ENCODE measurements around the gene TRMT44.

The TRMT44 gene

GRCh38 chr4:8467016-8467415 lies 26.4 kb downstream of the TRMT44 start:
- Mint-ChIP-seq H3K4me1 (no peaks in the 10 kb centered on the region), H3K9me3 (no peaks in the 10 kb centered on the region), H3K27me3 (no peaks in the 10 kb centered on the region), H3K4me3 (no peak overlapping the region), H3K27ac (peak overlapping the region in 1 of 2 donors; percentile 34)
- no peak for ATAC-seq
- no peak for DNase-seq

DNA sequence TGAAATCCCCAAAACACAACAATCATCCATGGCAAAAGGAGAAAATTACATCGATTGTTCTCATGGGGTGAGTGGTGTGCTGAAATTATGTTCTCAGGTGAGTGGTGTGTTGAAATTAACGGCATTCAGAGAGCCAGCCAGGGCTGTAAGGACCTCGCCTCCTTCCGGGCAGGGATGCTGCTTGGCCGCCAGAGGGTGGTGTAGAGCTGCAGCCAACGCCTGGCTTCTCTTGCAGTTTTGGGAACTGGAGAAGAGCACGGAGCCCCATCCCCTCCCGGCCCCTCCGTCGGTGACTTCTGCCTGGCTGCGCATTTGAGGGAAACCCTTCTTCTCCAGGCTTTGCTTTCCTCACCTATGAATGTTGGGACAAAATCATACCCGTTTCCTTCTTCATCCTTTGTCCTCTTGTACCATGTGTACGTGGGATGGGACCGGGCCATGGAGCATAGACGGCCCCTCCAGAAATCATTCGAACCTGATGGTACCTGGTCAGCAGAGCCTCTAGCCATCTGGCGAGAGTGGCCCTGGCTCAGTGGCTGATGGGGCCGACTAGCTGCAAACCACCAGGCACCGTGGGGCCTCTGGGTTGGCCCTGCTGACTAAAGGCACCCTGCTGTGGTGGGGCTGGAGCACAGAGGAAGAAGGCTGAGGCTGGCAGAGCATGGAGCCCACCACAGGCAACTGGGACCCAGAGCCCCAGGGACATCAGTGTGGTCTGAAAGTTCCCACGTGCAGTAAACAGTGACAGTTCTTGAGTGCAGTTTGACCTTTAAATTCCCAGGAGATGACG lies 28.4 kb downstream of the TRMT44 start:
- Mint-ChIP-seq H3K27me3 (no peaks in the 10 kb centered on the region), H3K27ac (no peak overlapping the region), H3K9me3 (no peaks in the 10 kb centered on the region), H3K4me1 (no peaks in the 10 kb centered on the region), H3K4me3 (no peak overlapping the region)
- ATAC-seq (peak; percentile 73), DNase-seq (peak; percentile 37 to 40)

- Mint-ChIP-seq H3K4me3 (no peak overlapping the region), H3K4me1 (no peaks in the 10 kb centered on the region), H3K27me3 (no peaks in the 10 kb centered on the region), H3K27ac (no peak overlapping the region), H3K9me3 (no peaks in the 10 kb centered on the region)
- no peak for ATAC-seq
- no peak for DNase-seq
These were observed 29.0 kb downstream of the TRMT44 start for GRCh38 chr4:8469550-8469949.

DNA sequence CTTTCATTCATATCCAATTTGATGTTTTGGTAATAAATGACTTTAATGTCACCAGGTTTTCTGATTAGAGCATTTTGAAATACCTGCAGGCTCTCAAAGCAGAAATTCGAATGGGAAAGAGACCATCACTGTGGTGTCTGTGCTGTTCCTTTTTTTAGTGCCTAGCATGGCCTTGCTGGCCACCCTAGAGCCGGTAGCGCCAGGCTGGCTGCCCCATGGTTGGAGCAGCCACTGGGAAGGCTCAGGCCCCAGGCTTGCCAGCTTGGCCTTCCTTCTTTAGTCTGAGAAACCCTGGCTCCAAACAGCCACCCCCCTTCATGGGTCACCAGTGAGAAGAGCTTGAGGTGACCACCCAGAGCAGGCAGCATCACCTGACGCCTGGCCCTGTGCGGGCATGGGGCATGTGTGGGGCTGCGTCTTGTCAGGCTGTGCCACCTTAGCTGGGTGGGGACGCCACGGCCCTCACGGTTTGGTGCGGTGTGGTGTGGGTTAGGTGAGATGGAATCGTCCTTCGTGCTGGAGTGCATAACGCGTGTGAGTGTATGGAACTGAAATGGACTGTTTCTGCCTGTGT lies 30.0 kb downstream of the TRMT44 start:
- no peaks in the 10 kb centered on the region for H3K4me1 Mint-ChIP-seq
- no peak for ATAC-seq

GRCh38 chr4:8471211-8471875 lies 30.8 kb downstream of the TRMT44 start:
- no peaks in the 10 kb centered on the region for H3K9me3 Mint-ChIP-seq
- no peak for ATAC-seq
- H3K4me1 Mint-ChIP-seq: no peaks in the 10 kb centered on the region
- DNase-seq: no peak
- no peak overlapping the region for H3K27ac Mint-ChIP-seq
- H3K4me3 Mint-ChIP-seq: no peak overlapping the region
- H3K27me3 Mint-ChIP-seq: no peaks in the 10 kb centered on the region

More for the DNA sequence above, 30.0 kb downstream of the TRMT44 start:
- Mint-ChIP-seq H3K27me3 (no peaks in the 10 kb centered on the region), H3K4me3 (no peak overlapping the region), H3K9me3 (no peaks in the 10 kb centered on the region), H3K27ac (no peak overlapping the region)
- no peak for DNase-seq

GRCh38 chr4:8472158-8472688 lies 31.6 kb downstream of the TRMT44 start:
- Mint-ChIP-seq H3K4me1 (no peaks in the 10 kb centered on the region), H3K4me3 (no peak overlapping the region), H3K27me3 (no peaks in the 10 kb centered on the region), H3K9me3 (no peaks in the 10 kb centered on the region), H3K27ac (peak overlapping the region; percentile 33 to 73)
- no peak for DNase-seq
- ATAC-seq: no peak

- no peaks in the 10 kb centered on the region for H3K27me3 Mint-ChIP-seq
These were observed 32.2 kb downstream of the TRMT44 start for GRCh38 chr4:8472689-8473197.

GRCh38 chr4:8473198-8473919 lies 32.8 kb downstream of the TRMT44 start:
- DNase-seq (no peak), ATAC-seq (no peak)
- H3K4me3 Mint-ChIP-seq: no peak overlapping the region
- H3K9me3 Mint-ChIP-seq: no peaks in the 10 kb centered on the region
- peaks cover 2% of the 10 kb centered on the region for H3K4me1 Mint-ChIP-seq
- H3K27me3 Mint-ChIP-seq: no peaks in the 10 kb centered on the region
- H3K27ac Mint-ChIP-seq: peak overlapping the region in 1 of 2 donors; percentile 54

More at GRCh38 chr4:8472689-8473197, 32.2 kb downstream of the TRMT44 start:
- Mint-ChIP-seq H3K27ac (no peak overlapping the region), H3K4me1 (no peaks in the 10 kb centered on the region), H3K4me3 (no peak overlapping the region), H3K9me3 (no peaks in the 10 kb centered on the region)
- ATAC-seq (no peak), DNase-seq (no peak)

GRCh38 chr4:8473920-8474590 lies 33.5 kb downstream of the TRMT44 start:
- Mint-ChIP-seq H3K27me3 (no peaks in the 10 kb centered on the region), H3K27ac (peak overlapping the region in 1 of 2 donors; percentile 54), H3K4me3 (no peak overlapping the region), H3K9me3 (no peaks in the 10 kb centered on the region), H3K4me1 (peaks cover 9% of the 10 kb centered on the region)
- DNase-seq: no peak
- ATAC-seq: no peak

- H3K4me3 Mint-ChIP-seq: no peak overlapping the region
- H3K27me3 Mint-ChIP-seq: no peaks in the 10 kb centered on the region
- no peaks in the 10 kb centered on the region for H3K9me3 Mint-ChIP-seq
- DNase-seq: no peak
- ATAC-seq: no peak
- H3K4me1 Mint-ChIP-seq: peaks cover 13% of the 10 kb centered on the region
- no peak overlapping the region for H3K27ac Mint-ChIP-seq
These were observed 34.3 kb downstream of the TRMT44 start for GRCh38 chr4:8474856-8475255.

- H3K27ac Mint-ChIP-seq: peak overlapping the region in 1 of 2 donors; percentile 2
- no peaks in the 10 kb centered on the region for H3K27me3 Mint-ChIP-seq
- no peaks in the 10 kb centered on the region for H3K9me3 Mint-ChIP-seq
- H3K4me1 Mint-ChIP-seq: peaks cover 13% of the 10 kb centered on the region
- DNase-seq (no peak), ATAC-seq (no peak)
- H3K4me3 Mint-ChIP-seq: no peak overlapping the region
These were observed 35.4 kb downstream of the TRMT44 start for GRCh38 chr4:8475751-8476575.

- no peak overlapping the region for H3K27ac Mint-ChIP-seq
- no peaks in the 10 kb centered on the region for H3K9me3 Mint-ChIP-seq
- peaks cover 13% of the 10 kb centered on the region for H3K4me1 Mint-ChIP-seq
- ATAC-seq (no peak), DNase-seq (no peak)
- H3K4me3 Mint-ChIP-seq: no peak overlapping the region
- H3K27me3 Mint-ChIP-seq: no peaks in the 10 kb centered on the region
These were observed 36.6 kb downstream of the TRMT44 start for GRCh38 chr4:8477095-8477635.

GRCh38 chr4:8477676-8478075 lies 37.1 kb downstream of the TRMT44 start:
- H3K9me3 Mint-ChIP-seq: no peaks in the 10 kb centered on the region
- no peak overlapping the region for H3K27ac Mint-ChIP-seq
- peaks cover 13% of the 10 kb centered on the region for H3K4me1 Mint-ChIP-seq
- DNase-seq (no peak), ATAC-seq (no peak)
- no peaks in the 10 kb centered on the region for H3K27me3 Mint-ChIP-seq
- no peak overlapping the region for H3K4me3 Mint-ChIP-seq

GRCh38 chr4:8478371-8478770 lies 37.8 kb downstream of the TRMT44 start:
- H3K27ac Mint-ChIP-seq: peak overlapping the region in 1 of 2 donors; percentile 80
- no peaks in the 10 kb centered on the region for H3K9me3 Mint-ChIP-seq
- ATAC-seq (peak; percentile 26), DNase-seq (no peak)
- H3K4me1 Mint-ChIP-seq: peaks cover 13% of the 10 kb centered on the region
- H3K4me3 Mint-ChIP-seq: no peak overlapping the region
- no peaks in the 10 kb centered on the region for H3K27me3 Mint-ChIP-seq
